Liver (tissue), 9 donors: ENCODE measurements around the gene PRDX2. TPM values are rescaled to one million over a fixed set of nuclear protein-coding genes. Genes with fewer than 3 reads are reported as not detected.
A peak's percentile ranks its signal among the peaks of the same experiment; 100 is the strongest.
"Not testable (repeated sequence)": the region's sequence is repeated elsewhere in the genome, so short reads cannot be mapped to it uniquely, and the experiment has no call there.

Experiments used
- DNase-seq: peaks from one replicate; pipeline ENCODE4 v3.0.0-alpha.2; 2017; ENCODE audit warnings: low spot score
- H3K27ac ChIP-seq, 2 donors: one replicate each; pipeline ENCODE4 v1.7.0; 2013; ENCODE audit warnings: inconsistent platforms in 2 of 2, low read length in 2 of 2, control low read depth in 1 of 2, low read depth in 1 of 2, mild to moderate bottlenecking in 1 of 2
- H3K27me3 ChIP-seq, 4 donors: one replicate each; pipeline versions ENCODE4 v1.6.1 to v1.7.0; 2013; ENCODE audit warnings: low read length in 3 of 4, inconsistent platforms in 1 of 4, mild to moderate bottlenecking in 1 of 4, moderate library complexity in 1 of 4; ENCODE audit not compliant: control insufficient read depth in 4 of 4, insufficient read depth in 4 of 4
- H3K36me3 ChIP-seq, 4 donors: one replicate each; pipeline versions ENCODE4 v1.6.1 to v1.7.0; 2013; ENCODE audit warnings: low read length in 3 of 4, mild to moderate bottlenecking in 3 of 4, low read depth in 1 of 4, moderate library complexity in 1 of 4; ENCODE audit not compliant: control insufficient read depth in 4 of 4, insufficient read depth in 3 of 4
- H3K4me1 ChIP-seq, 4 donors: one replicate each; pipeline versions ENCODE4 v1.6.1 to v1.7.0; 2013; ENCODE audit warnings: low read length in 3 of 4, mild to moderate bottlenecking in 3 of 4, moderate library complexity in 1 of 4; ENCODE audit not compliant: control insufficient read depth in 4 of 4, insufficient read depth in 4 of 4
- H3K4me3 ChIP-seq, 3 donors: one replicate each; pipeline versions ENCODE4 v1.6.1 to v1.7.0; 2013; ENCODE audit warnings: low read length in 3 of 3, control low read depth in 1 of 3, low read depth in 1 of 3, mild to moderate bottlenecking in 1 of 3
- H3K9ac ChIP-seq, 2 donors: one replicate each; pipeline ENCODE4 v1.7.0; 2013; ENCODE audit warnings: low read length in 2 of 2, mild to moderate bottlenecking in 2 of 2, moderate library complexity in 2 of 2, control low read depth in 1 of 2, low read depth in 1 of 2
- H3K9me3 ChIP-seq, 4 donors: one replicate each; pipeline versions ENCODE4 v1.6.1 to v1.7.0; 2013; ENCODE audit warnings: low read length in 3 of 4; ENCODE audit not compliant: control insufficient read depth in 4 of 4
- EGR1 ChIP-seq, 2 donors: IDR thresholded peaks; 2 replicates each; pipeline ENCODE4 v1.6.1; 2016 to 2018; ENCODE audit warnings: antibody characterized with exemption in 2 of 2, low read depth in 2 of 2
- FOXA1 ChIP-seq: IDR thresholded peaks from 2 replicates; pipeline ENCODE4 v1.6.1; 2016; ENCODE audit warnings: antibody characterized with exemption
- GABPA ChIP-seq, 2 donors: IDR thresholded peaks in 1 of 2; conservative IDR thresholded peaks in 1 of 2; 2 replicates each; pipeline ENCODE4 v1.6.1; 2016; ENCODE audit warnings: antibody characterized with exemption in 2 of 2, mild to moderate bottlenecking in 1 of 2, moderate library complexity in 1 of 2
- HNF4A ChIP-seq, 2 donors: conservative IDR thresholded peaks; 2 replicates each; pipeline ENCODE4 v1.6.1; 2016; ENCODE audit warnings: antibody characterized with exemption in 2 of 2, mild to moderate bottlenecking in 2 of 2
- HNF4G ChIP-seq: IDR thresholded peaks from 2 replicates; pipeline ENCODE4 v1.6.1; 2016; ENCODE audit warnings: antibody characterized with exemption
- JUND ChIP-seq, 2 donors: IDR thresholded peaks; 2 replicates each; pipeline ENCODE4 v1.6.1; 2016; ENCODE audit warnings: antibody characterized with exemption in 2 of 2
- NR2F2 ChIP-seq: IDR thresholded peaks from 2 replicates; pipeline ENCODE4 v1.6.1; 2016; ENCODE audit warnings: antibody characterized with exemption
- RAD21 ChIP-seq, 2 donors: IDR thresholded peaks; 2 replicates each; pipeline ENCODE4 v1.6.1; 2016; ENCODE audit warnings: antibody characterized with exemption in 2 of 2, mild to moderate bottlenecking in 2 of 2
- SP1 ChIP-seq: IDR thresholded peaks from 2 replicates; pipeline ENCODE4 v1.6.1; 2018; ENCODE audit warnings: antibody characterized with exemption, mild to moderate bottlenecking
- TAF1 ChIP-seq: conservative IDR thresholded peaks from 2 replicates; pipeline ENCODE4 v1.6.1; 2016; ENCODE audit warnings: antibody characterized with exemption, mild to moderate bottlenecking
- YY1 ChIP-seq: IDR thresholded peaks from 2 replicates; pipeline ENCODE4 v1.6.1; 2016; ENCODE audit warnings: antibody characterized with exemption, mild to moderate bottlenecking
- WGBS: extraction: QIAGEN DNeasy Blood & Tissue Kit; methylation state at CpG from one replicate; pipeline ENCODE4 v1.1.7; 2013; 5-methylcytosine and 5-hydroxymethylcytosine counted together
- polyA plus RNA-seq, 2 donors: library from polyadenylated mRNA; stranded (reverse) in 1 of 2; unstranded in 1 of 2; fragments of 200-250 nt in 1 of 2; fragments of >200 nt in 1 of 2; fragmentation: Nextera tagmentation in 1 of 2; extraction: Ambion mirVana in 1 of 2; gene quantifications; one replicate each; pipeline versions ENCODE4 v1.2.1 to v1.2.3, GENCODE V29; 2013 to 2015
- total RNA-seq, 2 donors: library from RNA; depleted of rRNA; stranded (reverse); fragments of >200 nt; gene quantifications; one replicate each; pipeline ENCODE4 v1.2.3, GENCODE V29; 2014
- TF ChIP-seq, protein P1 (sequence below): IDR thresholded peaks from 2 replicates; pipeline ENCODE4 v1.6.1; 2016; ENCODE audit warnings: antibody characterized with exemption
- TF ChIP-seq, protein P2 (sequence below): IDR thresholded peaks from 2 replicates; pipeline ENCODE4 v1.6.1; 2016; ENCODE audit warnings: antibody characterized with exemption
- TF ChIP-seq, protein P3 (sequence below): IDR thresholded peaks from 2 replicates; pipeline ENCODE4 v1.6.1; 2016; ENCODE audit warnings: antibody characterized with exemption
- TF ChIP-seq, protein P4 (sequence below): fragments of 150-350 bp; IDR thresholded peaks from 2 replicates; pipeline ENCODE4 v1.5.1; 2017; ENCODE audit warnings: improper control_type of control experiment, low read depth, low read length; ENCODE audit not compliant: missing input control
- donor health status: healthy.
- donor health status: healthy.
- donor health status: healthy.
- donor health status: healthy.
- donor health status: healthy.

The PRDX2 gene
- total and polyA plus RNA-seq, 4 donors, result 222 to 1,737 (median 283) TPM

DNA sequence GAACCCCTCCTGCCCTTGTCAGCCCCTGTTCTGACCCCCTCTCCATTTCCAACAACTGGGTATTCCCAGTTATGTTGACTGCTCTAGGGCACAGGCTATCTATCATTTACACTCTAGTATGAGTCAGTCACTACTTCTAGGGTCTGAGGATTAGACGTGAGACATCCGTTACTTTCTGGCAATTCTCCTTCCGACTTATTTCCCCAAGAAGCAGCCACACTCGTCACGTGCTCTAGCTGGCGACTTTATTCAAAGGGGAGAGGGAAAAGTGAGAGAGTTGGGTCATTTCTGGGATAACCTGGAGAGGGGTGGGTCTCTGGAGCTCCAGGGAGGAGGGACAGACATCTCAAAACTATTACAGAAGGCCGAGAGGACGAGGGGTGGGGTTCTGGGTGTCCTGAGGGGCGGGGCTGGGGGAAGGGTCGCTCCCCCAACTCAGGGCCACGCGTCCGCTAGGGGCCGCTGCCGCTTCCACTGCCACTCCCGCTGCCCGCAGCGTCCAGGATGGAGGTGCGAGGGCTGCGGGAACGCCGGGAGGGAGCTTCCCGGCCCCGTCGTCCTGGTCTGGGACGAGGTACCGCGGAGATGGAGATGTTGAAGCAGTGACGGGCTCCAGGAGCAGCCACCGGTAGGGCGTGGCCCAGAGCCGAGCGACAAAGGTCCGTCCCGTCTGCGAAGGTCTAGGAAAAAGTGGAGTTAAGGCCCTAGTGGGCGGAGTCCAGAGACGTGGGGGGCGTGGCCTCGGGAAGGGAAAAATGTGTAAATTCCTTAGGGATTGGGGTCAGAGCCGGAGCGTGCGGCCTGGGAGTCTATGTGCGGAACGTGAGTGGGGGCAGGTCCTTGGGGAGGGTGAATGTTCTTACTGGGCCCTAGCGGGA is 23.9 kb upstream of the PRDX2 start:
- 12% methylated on average over 46 of the region's 46 CpGs for WGBS
- no peak overlapping the region for H3K4me3 ChIP-seq
- H3K27me3 ChIP-seq, result peaks cover 0 to 2% (median under 1%) of the 10 kb centered on the region in 4 donors

DNA sequence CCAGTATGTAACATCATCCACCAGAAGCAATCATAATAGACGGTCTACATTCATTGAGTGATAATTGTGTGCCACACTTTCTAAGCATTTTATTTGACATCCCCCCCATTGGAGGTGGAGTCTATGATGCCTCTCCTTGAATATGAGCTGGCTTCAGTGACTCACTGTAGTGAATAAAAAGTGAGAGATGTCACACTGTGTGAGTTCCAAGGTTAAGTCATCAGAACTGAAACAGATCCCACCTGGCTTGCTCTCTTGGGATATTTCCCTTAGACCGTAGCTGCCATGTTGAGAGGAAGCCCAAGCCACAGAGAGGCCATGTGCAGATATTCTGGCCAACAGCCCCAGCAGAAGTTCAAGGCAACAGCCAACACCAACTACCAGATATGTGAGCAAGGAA is 20.2 kb upstream of the PRDX2 start:
- Histone ChIP-seq H3K36me3 (no peaks in the 10 kb centered on the region), H3K4me3 (no peak overlapping the region), H3K4me1 (peaks cover 0 to 4% (median 0%) of the 10 kb centered on the region in 4 donors), H3K9me3 (no peaks in the 10 kb centered on the region), H3K27ac (no peak overlapping the region), H3K9ac (no peak overlapping the region), H3K27me3 (peaks cover 0 to 2% (median 0%) of the 10 kb centered on the region in 4 donors)
- no peak for DNase-seq
- TF ChIP-seq SP1, result no peak
- TF ChIP-seq RAD21 (IDR thresholded peaks at IDR 0.05), result no peak
- no peak for TF ChIP-seq FOXA1
- TF ChIP-seq EGR1 (IDR thresholded peaks at IDR 0.05; ENCODE audit: low read depth in 2 of 2), result no peak
- 92% methylated on average over 2 of the region's 2 CpGs for WGBS

More for the DNA sequence above, 23.9 kb upstream of the PRDX2 start:
- H3K9ac ChIP-seq, result no peak overlapping the region
- no peaks in the 10 kb centered on the region for H3K36me3 ChIP-seq
- DNase-seq, result peak; percentile 55
- no peak overlapping the region for H3K27ac ChIP-seq
- H3K9me3 ChIP-seq, result no peaks in the 10 kb centered on the region
- TF ChIP-seq TAF1 (no peak), YY1 (no peak), HNF4A (conservative IDR thresholded peaks at IDR 0.05) (no peak), NR2F2 (no peak), JUND (IDR thresholded peaks at IDR 0.05) (no peak), GABPA (IDR thresholded peaks at IDR 0.05 in 1 of 2, conservative IDR thresholded peaks at IDR 0.05 in 1 of 2) (no peak), HNF4G (no peak)
- TF ChIP-seq, protein P1, sequence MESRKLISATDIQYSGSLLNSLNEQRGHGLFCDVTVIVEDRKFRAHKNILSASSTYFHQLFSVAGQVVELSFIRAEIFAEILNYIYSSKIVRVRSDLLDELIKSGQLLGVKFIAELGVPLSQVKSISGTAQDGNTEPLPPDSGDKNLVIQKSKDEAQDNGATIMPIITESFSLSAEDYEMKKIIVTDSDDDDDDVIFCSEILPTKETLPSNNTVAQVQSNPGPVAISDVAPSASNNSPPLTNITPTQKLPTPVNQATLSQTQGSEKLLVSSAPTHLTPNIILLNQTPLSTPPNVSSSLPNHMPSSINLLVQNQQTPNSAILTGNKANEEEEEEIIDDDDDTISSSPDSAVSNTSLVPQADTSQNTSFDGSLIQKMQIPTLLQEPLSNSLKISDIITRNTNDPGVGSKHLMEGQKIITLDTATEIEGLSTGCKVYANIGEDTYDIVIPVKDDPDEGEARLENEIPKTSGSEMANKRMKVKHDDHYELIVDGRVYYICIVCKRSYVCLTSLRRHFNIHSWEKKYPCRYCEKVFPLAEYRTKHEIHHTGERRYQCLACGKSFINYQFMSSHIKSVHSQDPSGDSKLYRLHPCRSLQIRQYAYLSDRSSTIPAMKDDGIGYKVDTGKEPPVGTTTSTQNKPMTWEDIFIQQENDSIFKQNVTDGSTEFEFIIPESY, result no peak
- TF ChIP-seq, protein P2, sequence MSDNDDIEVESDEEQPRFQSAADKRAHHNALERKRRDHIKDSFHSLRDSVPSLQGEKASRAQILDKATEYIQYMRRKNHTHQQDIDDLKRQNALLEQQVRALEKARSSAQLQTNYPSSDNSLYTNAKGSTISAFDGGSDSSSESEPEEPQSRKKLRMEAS, result no peak
- TF ChIP-seq, protein P3, sequence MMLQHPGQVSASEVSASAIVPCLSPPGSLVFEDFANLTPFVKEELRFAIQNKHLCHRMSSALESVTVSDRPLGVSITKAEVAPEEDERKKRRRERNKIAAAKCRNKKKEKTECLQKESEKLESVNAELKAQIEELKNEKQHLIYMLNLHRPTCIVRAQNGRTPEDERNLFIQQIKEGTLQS, result no peak
- TF ChIP-seq, protein P4, sequence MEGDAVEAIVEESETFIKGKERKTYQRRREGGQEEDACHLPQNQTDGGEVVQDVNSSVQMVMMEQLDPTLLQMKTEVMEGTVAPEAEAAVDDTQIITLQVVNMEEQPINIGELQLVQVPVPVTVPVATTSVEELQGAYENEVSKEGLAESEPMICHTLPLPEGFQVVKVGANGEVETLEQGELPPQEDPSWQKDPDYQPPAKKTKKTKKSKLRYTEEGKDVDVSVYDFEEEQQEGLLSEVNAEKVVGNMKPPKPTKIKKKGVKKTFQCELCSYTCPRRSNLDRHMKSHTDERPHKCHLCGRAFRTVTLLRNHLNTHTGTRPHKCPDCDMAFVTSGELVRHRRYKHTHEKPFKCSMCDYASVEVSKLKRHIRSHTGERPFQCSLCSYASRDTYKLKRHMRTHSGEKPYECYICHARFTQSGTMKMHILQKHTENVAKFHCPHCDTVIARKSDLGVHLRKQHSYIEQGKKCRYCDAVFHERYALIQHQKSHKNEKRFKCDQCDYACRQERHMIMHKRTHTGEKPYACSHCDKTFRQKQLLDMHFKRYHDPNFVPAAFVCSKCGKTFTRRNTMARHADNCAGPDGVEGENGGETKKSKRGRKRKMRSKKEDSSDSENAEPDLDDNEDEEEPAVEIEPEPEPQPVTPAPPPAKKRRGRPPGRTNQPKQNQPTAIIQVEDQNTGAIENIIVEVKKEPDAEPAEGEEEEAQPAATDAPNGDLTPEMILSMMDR, result no peak
- peaks cover 0 to 8% (median under 1%) of the 10 kb centered on the region in 4 donors for H3K4me1 ChIP-seq

DNA sequence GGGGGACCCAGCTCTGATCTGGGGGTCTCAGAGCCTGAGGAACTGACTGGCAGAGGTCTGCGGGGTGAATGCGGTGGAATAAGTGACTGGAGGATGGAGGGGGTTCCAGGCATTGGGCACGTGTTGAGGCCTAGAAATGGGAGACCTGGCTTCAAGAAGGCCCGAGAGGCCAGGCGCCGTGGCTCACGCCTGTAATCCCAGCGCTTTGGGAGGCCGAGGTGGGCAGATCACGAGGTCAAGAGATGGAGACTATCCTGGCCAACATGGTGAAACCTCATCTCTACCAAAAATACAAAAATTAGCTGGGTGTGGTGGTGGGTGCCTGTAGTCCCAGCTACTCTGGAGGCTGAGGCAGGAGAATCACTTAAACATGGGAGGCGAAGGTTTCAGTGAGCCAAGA is 16.2 kb upstream of the PRDX2 start:
- H3K27me3 ChIP-seq, H3K36me3 ChIP-seq, H3K4me3 ChIP-seq, H3K4me1 ChIP-seq, DNase-seq, H3K9ac ChIP-seq, H3K9me3 ChIP-seq, H3K27ac ChIP-seq: not testable (repeated sequence)
- 96% methylated on average over 11 of the region's 11 CpGs for WGBS

DNA sequence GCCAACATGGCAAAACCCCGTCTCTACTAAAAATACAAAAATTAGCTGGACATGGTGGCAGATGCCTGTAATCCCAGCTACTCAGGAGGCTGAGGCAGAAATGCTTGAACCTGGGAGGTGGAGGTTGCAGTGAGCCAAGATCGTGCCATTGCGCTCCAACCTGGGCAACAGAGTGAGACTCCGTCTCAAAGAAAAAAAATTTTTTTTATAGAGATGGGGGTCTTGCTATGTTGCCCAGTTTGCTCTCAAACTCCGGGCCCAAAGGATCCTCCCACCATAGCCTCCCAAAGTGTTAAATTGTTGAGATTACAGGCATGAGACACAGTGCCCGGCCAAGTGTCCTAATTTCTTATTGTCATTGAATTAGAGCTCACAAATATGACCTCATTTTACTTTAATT is 15.6 kb upstream of the PRDX2 start:
- H3K4me3 ChIP-seq, H3K27ac ChIP-seq, H3K9ac ChIP-seq, H3K27me3 ChIP-seq, H3K9me3 ChIP-seq, H3K36me3 ChIP-seq, DNase-seq, H3K4me1 ChIP-seq: not testable (repeated sequence)
- 94% methylated on average over 6 of the region's 6 CpGs for WGBS
